Nephron (organoid): ENCODE results near the gene EFEMP2.
"Not testable (repeated sequence)": the region's sequence is repeated elsewhere in the genome, so short reads cannot be mapped to it uniquely, and the experiment has no call there.

ENCODE experiments used
- H3K27ac Mint-ChIP-seq, 3 experiments: 2 replicates each; pipeline ENCODE4 v1.8.0; 2020; ENCODE audit warnings: mixed read lengths in 3 of 3, mild to moderate bottlenecking in 2 of 3, moderate library complexity in 1 of 3
- H3K27me3 Mint-ChIP-seq: 2 replicates; pipeline ENCODE4 v1.8.0; 2021; ENCODE audit warnings: low read depth, mild to moderate bottlenecking, moderate library complexity, mixed read lengths
- H3K36me3 Mint-ChIP-seq: 2 replicates; pipeline ENCODE4 v1.8.0; 2020; ENCODE audit warnings: low read depth, mixed read lengths
- H3K4me1 Mint-ChIP-seq: 2 replicates; pipeline ENCODE4 v1.8.0; 2020; ENCODE audit warnings: mixed read lengths
- H3K4me3 Mint-ChIP-seq, 3 experiments: 2 replicates each; pipeline ENCODE4 v1.8.0; 2020; ENCODE audit warnings: mild to moderate bottlenecking in 3 of 3, mixed read lengths in 3 of 3, moderate library complexity in 2 of 3
- H3K9me3 Mint-ChIP-seq: 2 replicates; pipeline ENCODE4 v1.8.0; 2020; ENCODE audit warnings: mixed read lengths
- CTCF ChIP-seq, 3 experiments: fragments of 200-600 bp; sonication (generic); IDR thresholded peaks; one replicate each; pipeline ENCODE4 v1.5.0; 2021; ENCODE audit warnings: antibody characterized with exemption in 3 of 3; ENCODE audit not compliant: unreplicated experiment in 3 of 3

EFEMP2 gene

DNA sequence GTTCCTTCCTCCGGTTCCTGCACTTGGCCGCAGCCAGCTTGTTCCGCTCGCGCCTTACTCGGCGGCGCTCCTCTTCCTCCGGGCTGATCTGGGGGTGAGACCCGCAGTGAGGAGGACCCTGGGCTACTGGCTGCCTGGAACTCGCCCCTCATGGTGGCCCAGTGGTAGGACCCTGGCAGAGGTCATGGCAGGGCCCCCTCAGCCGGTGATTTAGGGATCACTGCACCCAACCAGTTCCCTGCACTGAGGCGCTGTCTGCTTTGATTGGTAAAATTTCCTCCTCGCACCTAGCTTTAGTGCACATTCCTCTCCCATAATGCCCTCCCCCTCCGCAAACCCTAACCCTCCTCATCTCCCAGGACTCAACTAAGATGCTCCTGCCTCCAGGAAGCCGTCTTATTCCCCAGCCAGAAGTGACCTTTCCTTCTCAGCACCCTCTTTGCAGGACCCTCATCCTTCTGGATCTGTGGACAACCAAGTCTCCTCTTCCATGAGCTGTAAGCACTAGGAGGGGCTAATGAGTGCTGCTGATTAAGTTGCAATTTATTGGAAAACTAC, 21.5 kb upstream of the EFEMP2 start:
- H3K9me3 Mint-ChIP-seq, result no peaks in the 10 kb centered on the region
- no peaks in the 10 kb centered on the region for H3K36me3 Mint-ChIP-seq
- no peak for TF ChIP-seq CTCF (IDR thresholded peaks at IDR 0.05; ENCODE audit: unreplicated experiment in 3 of 3)
- peaks cover 50% of the 10 kb centered on the region for H3K27me3 Mint-ChIP-seq
- peaks cover 33% of the 10 kb centered on the region for H3K4me1 Mint-ChIP-seq
- peak overlapping the region in 2 of 3 experiments; percentile 30 to 60 for H3K27ac Mint-ChIP-seq
- peak overlapping the region; percentile 34 to 64 (median 37) for H3K4me3 Mint-ChIP-seq

DNA sequence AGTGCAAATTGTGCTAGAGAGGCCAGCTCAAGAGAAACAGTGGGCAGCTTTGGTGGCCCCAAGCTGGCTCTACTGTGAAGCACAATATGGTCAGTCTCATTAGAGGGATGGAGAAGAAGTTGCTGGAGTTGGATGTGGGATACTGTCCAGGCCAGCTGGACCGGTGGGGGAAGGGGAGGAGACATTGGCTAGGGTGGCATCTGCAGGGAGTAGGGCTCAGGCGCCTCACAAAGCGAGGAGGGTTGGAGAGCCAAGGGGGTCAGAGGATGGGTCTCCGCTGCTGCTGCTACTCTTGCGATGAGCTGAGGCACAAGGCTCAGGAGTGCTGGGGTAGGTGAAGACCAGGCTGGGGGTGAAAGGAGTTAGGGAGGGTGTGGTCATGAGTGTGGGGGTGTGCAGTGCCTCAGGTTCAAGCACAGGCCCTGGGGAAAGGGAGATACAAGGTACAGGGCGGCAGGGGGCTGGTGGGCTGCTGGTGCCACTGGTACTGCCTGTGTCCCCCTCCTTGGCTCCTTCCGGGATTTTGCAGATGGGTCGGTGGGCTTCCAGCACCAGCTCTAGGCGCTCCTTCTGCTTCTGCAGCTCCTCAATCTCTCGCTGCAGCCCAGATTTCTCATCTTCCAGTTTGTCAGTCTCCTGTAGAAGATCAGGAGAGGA, 20.2 kb upstream of the EFEMP2 start:
- Mint-ChIP-seq H3K27ac (peak overlapping the region in 1 of 3 experiments; percentile 14), H3K4me3 (peak overlapping the region; percentile 72 to 84 (median 81)), H3K27me3 (peaks cover 37% of the 10 kb centered on the region), H3K9me3 (no peaks in the 10 kb centered on the region), H3K4me1 (peaks cover 34% of the 10 kb centered on the region), H3K36me3 (no peaks in the 10 kb centered on the region)
- TF ChIP-seq CTCF (IDR thresholded peaks at IDR 0.05; ENCODE audit: unreplicated experiment in 3 of 3), result no peak

- not testable (repeated sequence) for H3K9me3 Mint-ChIP-seq, H3K36me3 Mint-ChIP-seq
- H3K27me3 Mint-ChIP-seq, result peaks cover 30% of the 10 kb centered on the region
- peak overlapping the region in 2 of 3 experiments; percentile 14 to 50 for H3K27ac Mint-ChIP-seq
- peak overlapping the region; percentile 72 to 84 (median 81) for H3K4me3 Mint-ChIP-seq
- peaks cover 34% of the 10 kb centered on the region for H3K4me1 Mint-ChIP-seq
Measured at GRCh38 chr11:65892137-65892540, 19.5 kb upstream of the EFEMP2 start.

DNA sequence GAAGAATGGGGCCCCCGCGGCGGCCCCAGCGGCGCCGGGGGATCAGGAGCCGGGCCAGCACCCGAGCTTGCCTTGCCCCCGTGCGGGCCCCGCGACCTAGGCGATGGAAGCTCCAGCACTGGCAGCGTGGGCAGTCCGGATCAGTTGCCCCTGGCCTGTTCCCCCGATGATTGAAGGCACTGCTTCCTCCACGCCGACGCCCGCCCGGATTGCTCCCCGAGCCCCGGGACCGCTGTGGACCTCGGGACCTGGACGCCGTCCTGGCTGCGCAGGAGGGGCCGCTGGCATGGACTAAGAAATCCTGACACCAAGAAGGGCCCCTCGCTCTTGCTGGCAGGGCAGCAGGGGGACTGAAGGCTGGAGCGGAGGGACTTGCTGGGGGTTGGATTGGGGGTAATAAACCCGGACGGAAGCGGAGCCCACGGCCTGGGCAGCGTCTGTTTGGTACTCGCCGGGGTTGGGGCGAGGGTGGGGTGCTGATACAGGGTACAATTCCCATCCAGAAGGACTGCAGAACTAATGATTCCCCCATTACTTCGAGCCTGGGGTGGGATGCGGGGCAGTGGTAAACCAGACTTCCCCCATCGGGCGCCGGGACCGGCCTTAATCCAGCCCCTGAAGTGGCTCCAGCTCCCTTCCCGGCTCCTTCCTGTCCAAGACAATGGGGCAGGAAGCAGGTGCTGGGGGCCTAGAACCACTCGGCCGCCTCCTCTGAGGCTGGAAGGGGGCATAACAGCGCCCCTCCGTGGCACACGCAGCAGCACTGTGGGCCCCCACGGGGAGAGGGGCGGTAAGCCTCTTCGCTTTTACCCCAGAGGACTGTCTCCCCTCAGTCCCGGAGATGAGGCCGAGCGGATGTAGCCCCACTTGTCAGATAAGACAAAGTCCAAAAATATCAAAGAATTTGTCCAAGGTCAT, 18.9 kb upstream of the EFEMP2 start:
- Mint-ChIP-seq H3K27me3 (peaks cover 24% of the 10 kb centered on the region), H3K36me3 (peaks cover 5% of the 10 kb centered on the region), H3K4me3 (peak overlapping the region; percentile 81 to 92 (median 84)), H3K27ac (peak overlapping the region in 2 of 3 experiments; percentile 14 to 50), H3K9me3 (no peaks in the 10 kb centered on the region), H3K4me1 (peaks cover 40% of the 10 kb centered on the region)
- TF ChIP-seq CTCF (IDR thresholded peaks at IDR 0.05; ENCODE audit: unreplicated experiment in 3 of 3), result peak in 1 of 3 experiments; percentile 4

DNA sequence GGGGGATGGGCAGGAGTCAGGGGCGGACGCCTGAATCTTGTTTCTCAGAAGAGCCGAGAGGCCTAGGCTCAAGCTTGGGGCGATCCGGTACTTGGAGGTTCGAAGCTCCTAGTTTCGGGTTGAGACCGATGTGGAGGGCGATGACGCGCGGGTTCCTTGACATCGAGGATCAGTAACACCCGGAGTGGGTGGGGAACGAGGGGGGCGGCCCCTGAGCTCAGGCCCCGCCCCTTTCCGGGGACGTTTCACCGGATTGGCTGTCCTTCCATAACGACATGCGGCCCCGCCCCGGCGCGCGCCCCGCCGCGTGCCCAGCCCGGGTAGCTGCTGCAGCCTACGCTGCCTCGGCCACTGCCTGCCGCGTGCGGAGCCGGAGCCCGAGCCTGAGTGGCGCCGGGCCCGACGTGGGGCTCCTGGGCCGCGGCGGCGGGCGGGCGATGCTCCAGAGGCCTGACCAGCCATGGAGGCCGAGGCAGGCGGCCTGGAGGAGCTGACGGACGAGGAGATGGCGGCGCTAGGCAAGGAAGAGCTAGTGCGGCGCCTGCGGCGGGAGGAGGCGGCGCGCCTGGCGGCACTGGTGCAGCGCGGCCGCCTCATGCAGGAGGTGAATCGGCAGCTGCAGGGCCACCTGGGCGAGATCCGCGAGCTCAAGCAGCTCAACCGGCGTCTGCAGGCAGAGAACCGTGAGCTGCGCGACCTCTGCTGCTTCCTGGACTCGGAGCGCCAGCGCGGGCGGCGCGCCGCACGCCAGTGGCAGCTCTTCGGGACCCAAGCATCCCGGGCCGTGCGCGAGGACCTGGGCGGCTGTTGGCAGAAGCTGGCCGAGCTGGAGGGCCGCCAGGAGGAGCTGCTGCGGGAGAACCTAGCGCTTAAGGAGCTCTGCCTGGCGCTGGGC, 18.0 kb upstream of the EFEMP2 start, which contains the start of gene CCDC85B:
CCDC85B (plus strand) TSS at position 350 of the 895 bp plus-strand sequence; CDS start at position 461, 111 bp downstream.
- no peaks in the 10 kb centered on the region for H3K9me3 Mint-ChIP-seq
- peaks cover 14% of the 10 kb centered on the region for H3K27me3 Mint-ChIP-seq
- peaks cover 7% of the 10 kb centered on the region for H3K36me3 Mint-ChIP-seq
- peak within 1 kb of the TSS; percentile 92 to 98 (median 97) for H3K27ac Mint-ChIP-seq
- H3K4me1 Mint-ChIP-seq, result peaks cover 42% of the 10 kb centered on the region
- H3K4me3 Mint-ChIP-seq, result peak within 1 kb of the TSS; percentile 88 to 92 (median 90)
- peak in 2 of 3 experiments; percentile 14 to 46 for TF ChIP-seq CTCF (IDR thresholded peaks at IDR 0.05; ENCODE audit: unreplicated experiment in 3 of 3)
